ENCODE data around the gene COLEC12.

- TF ChIP-seq CTCF (IDR thresholded peaks at IDR 0.05; ENCODE audit: low read depth, low read length) (no peak), POLR2A (IDR thresholded peaks at IDR 0.05; ENCODE audit: extremely low read depth, insufficient read length) (no peak), MAX (IDR thresholded peaks at IDR 0.05; ENCODE audit: low read depth, low read length) (no peak)
Measured at GRCh38 chr18:392928-393573, 107.5 kb downstream of the COLEC12 start.
